ENCODE measurements around the gene DNAH11. TPM values are rescaled to one million over a fixed set of nuclear protein-coding genes. Genes with fewer than 3 reads are reported as not detected.

DNAH11 gene
- total RNA-seq, 1 donor from 2014 or later, result under 0.01 TPM

DNA sequence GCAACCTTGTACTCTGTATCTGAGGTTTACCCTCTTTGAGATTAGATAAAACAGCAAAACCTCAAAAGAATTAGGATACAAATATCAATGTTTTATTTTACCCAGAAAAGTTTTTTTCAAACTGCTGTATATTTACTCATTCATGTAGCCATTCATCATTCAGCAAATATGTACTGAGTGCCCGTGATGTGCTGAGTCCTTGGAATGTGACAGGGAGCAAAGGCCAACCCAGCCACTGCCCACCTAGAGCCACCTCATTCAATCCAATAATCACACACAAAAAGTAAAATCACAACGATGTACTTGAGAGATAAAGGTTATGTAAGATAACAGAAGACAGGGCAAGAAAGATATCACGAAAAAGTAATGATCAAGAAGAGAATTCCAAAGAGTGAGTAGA, 215.4 kb downstream of the DNAH11 start:
- Histone ChIP-seq H3K27me3 (ENCODE audit: control insufficient read depth in 3 of 3, insufficient read depth in 3 of 3, low read length in 3 of 3) (no peaks in the 10 kb centered on the region), H3K9me3 (ENCODE audit: control insufficient read depth in 3 of 3, low read length in 3 of 3) (no peaks in the 10 kb centered on the region), H3K36me3 (ENCODE audit: control insufficient read depth in 3 of 3, insufficient read depth in 3 of 3, low read length in 3 of 3) (no peaks in the 10 kb centered on the region), H3K4me1 (ENCODE audit: control insufficient read depth in 3 of 3, insufficient read depth in 3 of 3, low read length in 3 of 3) (no peaks in the 10 kb centered on the region), H3K4me3 (ENCODE audit: low read length in 3 of 3) (no peak overlapping the region), H3K9ac (ENCODE audit: low read depth in 1 of 3, low read length in 3 of 3) (no peak overlapping the region), H3K27ac (ENCODE audit: low read depth, low read length) (no peak overlapping the region)

GRCh38 chr7:21762469-21762868, 219.6 kb downstream of the DNAH11 start:
- Histone ChIP-seq H3K4me1 (ENCODE audit: control insufficient read depth in 3 of 3, insufficient read depth in 3 of 3, low read length in 3 of 3) (no peaks in the 10 kb centered on the region), H3K4me3 (ENCODE audit: low read length in 3 of 3) (no peak overlapping the region), H3K36me3 (ENCODE audit: control insufficient read depth in 3 of 3, insufficient read depth in 3 of 3, low read length in 3 of 3) (no peaks in the 10 kb centered on the region), H3K27me3 (ENCODE audit: control insufficient read depth in 3 of 3, insufficient read depth in 3 of 3, low read length in 3 of 3) (peaks cover 0 to 6% (median 3%) of the 10 kb centered on the region in 3 donors), H3K9ac (ENCODE audit: low read depth in 1 of 3, low read length in 3 of 3) (no peak overlapping the region), H3K27ac (ENCODE audit: low read depth, low read length) (no peak overlapping the region), H3K9me3 (ENCODE audit: control insufficient read depth in 3 of 3, low read length in 3 of 3) (no peaks in the 10 kb centered on the region)

DNA sequence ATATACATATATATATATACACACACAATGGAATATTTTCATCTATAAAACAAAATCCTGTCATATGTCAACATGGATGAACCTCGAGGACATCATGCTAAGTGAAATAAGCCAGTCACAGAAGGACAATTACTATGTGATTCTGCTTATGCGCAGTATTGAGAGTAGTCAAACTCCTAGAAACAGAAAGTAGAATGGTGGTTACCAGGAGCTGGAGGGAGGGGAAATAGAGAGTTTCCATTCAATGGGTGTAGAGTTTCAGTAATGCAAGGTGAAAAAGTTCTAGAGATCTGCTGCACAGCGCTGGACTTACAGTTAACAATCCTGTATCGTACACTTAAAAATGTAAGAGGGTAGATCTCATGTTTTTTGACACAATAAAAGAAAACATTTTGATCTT, 221.0 kb downstream of the DNAH11 start:
- no peak overlapping the region for H3K27ac ChIP-seq (ENCODE audit: low read depth, low read length)
- H3K27me3 ChIP-seq (ENCODE audit: control insufficient read depth in 3 of 3, insufficient read depth in 3 of 3, low read length in 3 of 3), result peaks cover 0 to 6% (median 3%) of the 10 kb centered on the region in 3 donors
- no peaks in the 10 kb centered on the region for H3K4me1 ChIP-seq (ENCODE audit: control insufficient read depth in 3 of 3, insufficient read depth in 3 of 3, low read length in 3 of 3)
- no peak overlapping the region for H3K4me3 ChIP-seq (ENCODE audit: low read length in 3 of 3)
- no peaks in the 10 kb centered on the region for H3K9me3 ChIP-seq (ENCODE audit: control insufficient read depth in 3 of 3, low read length in 3 of 3)
- H3K9ac ChIP-seq (ENCODE audit: low read depth in 1 of 3, low read length in 3 of 3), result no peak overlapping the region
- H3K36me3 ChIP-seq (ENCODE audit: control insufficient read depth in 3 of 3, insufficient read depth in 3 of 3, low read length in 3 of 3), result no peaks in the 10 kb centered on the region

DNA sequence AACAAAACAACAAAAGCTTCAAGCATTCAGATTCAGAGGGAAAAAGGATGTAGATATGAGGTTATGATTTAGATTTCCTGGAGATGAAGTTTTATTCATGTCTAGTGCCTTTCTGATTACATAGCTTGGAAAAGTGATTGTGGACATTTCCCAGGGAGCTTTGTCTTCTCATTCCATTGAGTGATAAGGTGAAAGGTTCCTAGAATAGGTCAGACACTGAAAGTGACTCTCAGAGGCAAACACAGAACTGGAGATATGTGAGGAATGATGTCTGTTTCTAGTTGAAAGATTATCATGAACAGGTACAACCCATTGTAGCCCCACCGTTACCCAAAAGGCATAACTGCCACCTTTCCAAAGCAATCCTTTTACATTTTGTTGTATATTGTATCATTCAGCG, 223.4 kb downstream of the DNAH11 start:
- H3K9me3 ChIP-seq (ENCODE audit: control insufficient read depth in 3 of 3, low read length in 3 of 3), result no peaks in the 10 kb centered on the region
- no peaks in the 10 kb centered on the region for H3K4me1 ChIP-seq (ENCODE audit: control insufficient read depth in 3 of 3, insufficient read depth in 3 of 3, low read length in 3 of 3)
- H3K27ac ChIP-seq (ENCODE audit: low read depth, low read length), result no peak overlapping the region
- H3K36me3 ChIP-seq (ENCODE audit: control insufficient read depth in 3 of 3, insufficient read depth in 3 of 3, low read length in 3 of 3), result no peaks in the 10 kb centered on the region
- H3K27me3 ChIP-seq (ENCODE audit: control insufficient read depth in 3 of 3, insufficient read depth in 3 of 3, low read length in 3 of 3), result peaks cover 0 to 8% (median 3%) of the 10 kb centered on the region in 3 donors
- H3K9ac ChIP-seq (ENCODE audit: low read depth in 1 of 3, low read length in 3 of 3), result no peak overlapping the region
- no peak overlapping the region for H3K4me3 ChIP-seq (ENCODE audit: low read length in 3 of 3)

- Histone ChIP-seq H3K9me3 (ENCODE audit: control insufficient read depth in 3 of 3, low read length in 3 of 3) (no peaks in the 10 kb centered on the region), H3K27ac (ENCODE audit: low read depth, low read length) (no peak overlapping the region), H3K9ac (ENCODE audit: low read depth in 1 of 3, low read length in 3 of 3) (no peak overlapping the region), H3K36me3 (ENCODE audit: control insufficient read depth in 3 of 3, insufficient read depth in 3 of 3, low read length in 3 of 3) (no peaks in the 10 kb centered on the region), H3K4me3 (ENCODE audit: low read length in 3 of 3) (no peak overlapping the region), H3K27me3 (ENCODE audit: control insufficient read depth in 3 of 3, insufficient read depth in 3 of 3, low read length in 3 of 3) (peaks cover 0 to 8% (median 3%) of the 10 kb centered on the region in 3 donors), H3K4me1 (ENCODE audit: control insufficient read depth in 3 of 3, insufficient read depth in 3 of 3, low read length in 3 of 3) (no peaks in the 10 kb centered on the region)
Observed at GRCh38 chr7:21767300-21767900, 224.6 kb downstream of the DNAH11 start.

DNA sequence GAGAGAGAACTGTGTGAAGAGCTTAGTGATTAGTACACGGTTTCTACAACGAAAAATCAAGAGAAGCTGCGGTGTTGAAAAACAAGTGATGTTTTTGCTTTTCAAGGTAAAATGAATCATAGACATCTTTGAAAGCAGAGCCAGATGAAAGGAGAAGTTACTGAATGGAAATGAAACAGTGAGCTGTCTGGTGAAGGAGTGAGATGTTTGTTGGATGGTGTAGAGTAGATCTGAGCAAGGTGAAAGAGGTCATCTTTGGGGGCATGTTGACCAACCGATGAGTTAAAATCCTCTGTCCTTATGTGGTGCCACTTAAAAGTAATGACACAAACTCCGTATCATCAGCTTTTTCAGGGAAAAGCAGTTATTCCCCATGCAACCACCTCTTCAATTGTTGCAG, 225.4 kb downstream of the DNAH11 start:
- Histone ChIP-seq H3K27me3 (ENCODE audit: control insufficient read depth in 3 of 3, insufficient read depth in 3 of 3, low read length in 3 of 3) (peaks cover 0 to 10% (median 3%) of the 10 kb centered on the region in 3 donors), H3K9me3 (ENCODE audit: control insufficient read depth in 3 of 3, low read length in 3 of 3) (no peaks in the 10 kb centered on the region), H3K4me3 (ENCODE audit: low read length in 3 of 3) (no peak overlapping the region), H3K27ac (ENCODE audit: low read depth, low read length) (no peak overlapping the region), H3K4me1 (ENCODE audit: control insufficient read depth in 3 of 3, insufficient read depth in 3 of 3, low read length in 3 of 3) (no peaks in the 10 kb centered on the region), H3K9ac (ENCODE audit: low read depth in 1 of 3, low read length in 3 of 3) (no peak overlapping the region), H3K36me3 (ENCODE audit: control insufficient read depth in 3 of 3, insufficient read depth in 3 of 3, low read length in 3 of 3) (no peaks in the 10 kb centered on the region)

GRCh38 chr7:21771266-21771665, 228.4 kb downstream of the DNAH11 start:
- H3K27me3 ChIP-seq (ENCODE audit: control insufficient read depth in 3 of 3, insufficient read depth in 3 of 3, low read length in 3 of 3), result peaks cover 0 to 8% (median 0%) of the 10 kb centered on the region in 3 donors
- H3K27ac ChIP-seq (ENCODE audit: low read depth, low read length), result no peak overlapping the region
- H3K9ac ChIP-seq (ENCODE audit: low read depth in 1 of 3, low read length in 3 of 3), result no peak overlapping the region
- H3K36me3 ChIP-seq (ENCODE audit: control insufficient read depth in 3 of 3, insufficient read depth in 3 of 3, low read length in 3 of 3), result no peaks in the 10 kb centered on the region
- no peaks in the 10 kb centered on the region for H3K4me1 ChIP-seq (ENCODE audit: control insufficient read depth in 3 of 3, insufficient read depth in 3 of 3, low read length in 3 of 3)
- no peak overlapping the region for H3K4me3 ChIP-seq (ENCODE audit: low read length in 3 of 3)
- H3K9me3 ChIP-seq (ENCODE audit: control insufficient read depth in 3 of 3, low read length in 3 of 3), result no peaks in the 10 kb centered on the region

DNA sequence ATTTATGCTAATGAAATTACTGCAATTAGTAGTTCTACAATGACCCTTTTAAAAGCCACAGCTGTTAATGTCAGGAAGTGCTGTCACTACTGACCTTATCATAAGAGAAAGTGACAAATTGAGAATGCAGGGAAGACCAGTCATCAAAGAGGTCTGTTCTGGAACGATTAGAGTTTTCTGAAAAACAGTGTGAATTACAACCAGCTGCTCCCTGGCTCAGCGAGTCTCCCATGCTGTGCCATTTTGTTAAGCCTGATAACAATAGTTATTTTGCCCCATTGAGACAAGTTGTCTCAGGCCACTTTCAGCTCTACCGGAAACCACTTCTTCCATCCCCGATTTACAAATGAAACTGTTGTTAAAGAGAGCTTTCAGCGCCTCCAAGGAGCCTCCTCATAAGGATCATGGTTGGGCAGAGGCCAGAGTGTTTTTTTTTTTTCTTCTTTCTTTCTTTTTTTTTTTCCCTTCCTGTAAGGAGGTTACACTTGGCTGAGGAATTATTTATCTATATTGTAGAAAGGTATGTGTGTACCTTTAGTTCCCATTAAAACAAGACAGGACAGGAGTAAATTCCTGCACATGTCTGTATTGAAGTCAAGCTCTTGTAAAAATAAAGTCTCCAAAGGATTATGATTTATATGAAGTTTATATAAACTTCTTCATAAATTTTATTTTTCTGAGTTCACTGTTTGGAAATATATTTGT, 229.2 kb downstream of the DNAH11 start:
- Histone ChIP-seq H3K27me3 (ENCODE audit: control insufficient read depth in 3 of 3, insufficient read depth in 3 of 3, low read length in 3 of 3) (peaks cover 0 to 8% (median 0%) of the 10 kb centered on the region in 3 donors), H3K4me3 (ENCODE audit: low read length in 3 of 3) (no peak overlapping the region), H3K27ac (ENCODE audit: low read depth, low read length) (no peak overlapping the region), H3K36me3 (ENCODE audit: control insufficient read depth in 3 of 3, insufficient read depth in 3 of 3, low read length in 3 of 3) (no peaks in the 10 kb centered on the region), H3K4me1 (ENCODE audit: control insufficient read depth in 3 of 3, insufficient read depth in 3 of 3, low read length in 3 of 3) (no peaks in the 10 kb centered on the region), H3K9me3 (ENCODE audit: control insufficient read depth in 3 of 3, low read length in 3 of 3) (no peaks in the 10 kb centered on the region), H3K9ac (ENCODE audit: low read depth in 1 of 3, low read length in 3 of 3) (no peak overlapping the region)

DNA sequence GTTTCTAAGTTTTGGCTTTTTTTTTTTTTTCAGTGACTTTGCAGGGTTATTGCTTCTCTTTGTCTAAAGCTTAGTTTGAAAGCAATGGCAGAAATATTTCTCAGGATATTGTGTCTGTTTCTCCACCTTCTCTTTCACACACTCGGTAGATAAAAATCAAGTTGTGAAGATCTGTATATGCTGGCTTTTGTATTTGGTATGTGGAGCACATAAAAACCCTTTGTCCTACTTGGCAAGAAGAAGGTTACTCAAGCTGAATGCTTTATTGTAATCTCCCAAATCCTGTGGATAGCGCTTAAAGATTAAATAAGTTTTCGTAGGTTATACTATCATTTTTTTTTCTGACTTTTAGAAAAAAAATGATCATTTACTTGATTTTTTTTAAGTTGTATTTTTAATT, 230.5 kb downstream of the DNAH11 start:
- H3K27me3 ChIP-seq (ENCODE audit: control insufficient read depth in 3 of 3, insufficient read depth in 3 of 3, low read length in 3 of 3), result peaks cover 0 to 8% (median 0%) of the 10 kb centered on the region in 3 donors
- H3K4me1 ChIP-seq (ENCODE audit: control insufficient read depth in 3 of 3, insufficient read depth in 3 of 3, low read length in 3 of 3), result no peaks in the 10 kb centered on the region
- no peak overlapping the region for H3K4me3 ChIP-seq (ENCODE audit: low read length in 3 of 3)
- H3K27ac ChIP-seq (ENCODE audit: low read depth, low read length), result no peak overlapping the region
- H3K9ac ChIP-seq (ENCODE audit: low read depth in 1 of 3, low read length in 3 of 3), result no peak overlapping the region
- no peaks in the 10 kb centered on the region for H3K36me3 ChIP-seq (ENCODE audit: control insufficient read depth in 3 of 3, insufficient read depth in 3 of 3, low read length in 3 of 3)
- no peaks in the 10 kb centered on the region for H3K9me3 ChIP-seq (ENCODE audit: control insufficient read depth in 3 of 3, low read length in 3 of 3)

DNA sequence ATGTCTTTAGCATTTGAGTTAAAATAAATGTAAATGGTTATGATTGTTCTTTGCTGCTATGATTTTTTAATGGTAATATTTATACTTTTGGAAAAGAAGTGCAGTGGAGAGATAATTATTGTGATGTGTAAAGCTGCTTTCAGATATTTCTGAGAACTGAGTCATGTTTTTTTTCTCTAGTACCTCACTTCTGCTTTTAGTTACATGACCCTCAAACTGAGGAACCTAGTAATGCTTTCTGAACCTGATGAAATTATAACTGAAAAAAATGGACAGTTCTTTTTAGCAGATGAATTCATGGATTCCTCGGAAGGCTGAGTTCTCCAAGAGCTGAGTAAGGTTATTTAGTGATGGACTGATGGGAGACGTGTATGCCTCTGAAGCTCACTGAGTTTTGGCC, 235.1 kb downstream of the DNAH11 start:
- Histone ChIP-seq H3K4me1 (ENCODE audit: control insufficient read depth in 3 of 3, insufficient read depth in 3 of 3, low read length in 3 of 3) (no peaks in the 10 kb centered on the region), H3K9me3 (ENCODE audit: control insufficient read depth in 3 of 3, low read length in 3 of 3) (no peaks in the 10 kb centered on the region), H3K4me3 (ENCODE audit: low read length in 3 of 3) (no peak overlapping the region), H3K9ac (ENCODE audit: low read depth in 1 of 3, low read length in 3 of 3) (no peak overlapping the region), H3K36me3 (ENCODE audit: control insufficient read depth in 3 of 3, insufficient read depth in 3 of 3, low read length in 3 of 3) (no peaks in the 10 kb centered on the region), H3K27me3 (ENCODE audit: control insufficient read depth in 3 of 3, insufficient read depth in 3 of 3, low read length in 3 of 3) (peaks cover 0 to 4% (median 0%) of the 10 kb centered on the region in 3 donors), H3K27ac (ENCODE audit: low read depth, low read length) (no peak overlapping the region)

Data from skeletal muscle tissue (tissue), 4 donors.